ENCODE measurements around the gene ATP10B.

The ATP10B gene

GRCh38 chr5:160675988-160676387, 176.0 kb downstream of the ATP10B start:
- DNase-seq, result no peak

DNA sequence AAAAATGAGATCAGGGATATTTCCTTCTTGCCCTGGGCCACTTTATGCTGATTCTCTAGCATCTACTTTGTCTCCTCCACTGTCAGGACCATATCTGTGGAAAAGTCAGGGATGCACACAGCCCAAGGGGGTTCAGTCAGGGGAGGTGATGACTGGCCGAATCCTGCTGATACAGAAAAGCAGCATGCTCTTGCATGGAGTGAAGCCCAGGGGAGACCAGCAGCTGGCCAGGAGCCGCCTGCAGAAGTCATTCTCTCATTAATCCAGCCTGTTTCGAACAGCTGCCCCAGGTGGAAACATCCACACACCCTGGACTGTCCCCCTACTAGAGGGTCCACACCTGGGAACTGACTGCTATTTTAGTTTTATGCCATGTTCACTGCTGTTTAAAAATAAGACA, 177.1 kb downstream of the ATP10B start:
- no peak for DNase-seq

DNA sequence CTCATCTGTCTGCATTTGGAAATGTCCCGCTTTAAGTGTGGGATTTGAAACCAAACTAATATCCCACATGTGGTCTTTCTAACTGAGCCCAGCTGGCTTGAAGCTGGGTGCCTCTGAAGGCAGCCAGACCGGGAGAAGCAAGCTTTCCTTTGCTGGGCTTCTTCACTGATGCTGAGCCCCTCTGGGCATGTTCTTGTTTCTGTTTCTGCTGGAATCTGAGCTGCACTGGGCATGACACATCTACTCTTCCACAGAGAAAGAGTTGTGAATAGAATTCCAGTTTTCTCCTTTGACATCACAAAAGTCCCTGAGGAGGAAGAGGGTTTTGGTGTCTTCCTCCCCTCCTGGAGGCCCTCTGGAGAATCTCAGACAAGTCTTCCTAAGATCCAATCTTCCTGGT, 179.5 kb downstream of the ATP10B start:
- no peak for DNase-seq

DNA sequence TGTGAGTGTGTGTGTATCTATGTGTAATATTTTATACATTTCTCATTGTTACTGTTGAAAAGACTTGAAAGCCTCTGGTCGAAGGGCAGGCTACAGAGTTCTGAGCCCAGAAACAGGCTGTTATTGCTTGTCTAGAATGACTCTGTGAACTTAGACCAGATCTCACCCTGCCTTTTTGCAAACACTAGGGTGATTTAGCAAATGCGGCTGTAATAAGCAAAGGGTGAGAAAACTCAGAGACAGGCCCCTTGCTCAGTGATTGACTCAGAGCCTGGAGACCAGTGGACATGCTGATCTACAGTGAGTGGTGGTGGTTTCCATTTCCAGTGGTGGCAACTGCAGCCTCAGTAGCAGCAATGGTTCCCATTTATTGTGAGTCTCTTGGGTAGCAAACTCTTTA, 183.7 kb downstream of the ATP10B start:
- DNase-seq, result no peak

- no peak for DNase-seq
Observed at GRCh38 chr5:160667160-160667559, 184.9 kb downstream of the ATP10B start.

- DNase-seq, result no peak
Observed at GRCh38 chr5:160665460-160665859, 186.6 kb downstream of the ATP10B start.

- no peak for DNase-seq
Observed at GRCh38 chr5:160660132-160660531, 191.9 kb downstream of the ATP10B start.

DNA sequence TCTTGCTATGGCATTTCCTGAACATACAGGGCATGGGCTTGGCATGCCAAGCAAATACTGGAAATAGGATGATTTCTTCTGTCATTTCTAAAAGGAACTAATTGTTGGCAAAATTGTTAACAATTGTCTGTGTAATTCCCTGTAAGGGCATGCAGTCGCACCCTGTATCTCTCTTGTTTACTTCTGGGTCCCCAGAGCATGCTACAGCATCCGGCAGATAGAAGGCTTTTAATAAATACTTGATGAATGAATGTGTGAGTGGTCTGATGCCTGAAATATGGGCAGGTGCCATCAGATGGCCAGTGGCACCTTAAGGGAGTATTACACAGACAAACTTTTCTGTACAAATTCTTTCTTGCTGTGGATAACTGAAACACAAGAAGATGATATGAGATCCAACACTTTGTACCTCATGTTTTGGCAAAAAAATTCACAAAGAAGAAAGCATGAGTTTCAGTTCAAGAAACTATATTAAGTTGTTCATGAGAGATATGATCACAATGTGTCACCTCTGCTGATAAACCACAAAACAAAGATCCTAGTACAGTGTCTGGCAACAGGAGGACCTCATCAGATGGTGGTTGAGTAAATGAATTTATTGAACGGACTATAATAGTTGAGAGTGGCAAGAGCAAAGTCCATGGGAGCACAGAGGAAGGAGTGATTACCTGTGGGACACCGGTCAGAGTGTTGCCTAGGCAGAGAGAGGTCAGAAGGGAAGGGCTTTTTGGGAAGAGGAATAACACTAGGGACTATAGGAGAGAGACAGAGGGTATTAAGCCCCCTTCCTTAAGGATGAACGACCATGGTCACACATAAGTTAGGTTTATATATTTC, 194.2 kb downstream of the ATP10B start:
- no peak for DNase-seq

- DNase-seq, result no peak
Observed at GRCh38 chr5:160657068-160657507, 194.9 kb downstream of the ATP10B start.

DNA sequence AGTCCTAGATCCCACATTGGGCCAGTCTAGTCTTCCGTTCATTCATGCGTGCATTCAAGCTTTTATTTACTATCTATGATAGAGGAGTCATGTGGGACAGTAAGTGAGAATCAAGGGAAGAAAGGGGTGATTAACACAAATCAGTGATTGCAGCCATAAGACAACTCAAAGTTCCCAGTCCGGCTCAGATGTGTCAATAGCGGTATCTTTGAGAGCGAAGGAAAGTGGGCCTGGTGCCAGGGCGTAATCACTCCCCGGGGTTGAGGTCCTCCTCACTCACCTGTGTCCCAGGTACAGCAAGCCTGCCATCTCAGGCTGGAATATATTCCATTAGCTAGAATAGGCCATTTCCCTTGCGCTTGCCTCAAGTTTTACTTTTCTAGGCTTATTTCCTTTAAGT, 196.3 kb downstream of the ATP10B start:
- no peak for DNase-seq

DNA sequence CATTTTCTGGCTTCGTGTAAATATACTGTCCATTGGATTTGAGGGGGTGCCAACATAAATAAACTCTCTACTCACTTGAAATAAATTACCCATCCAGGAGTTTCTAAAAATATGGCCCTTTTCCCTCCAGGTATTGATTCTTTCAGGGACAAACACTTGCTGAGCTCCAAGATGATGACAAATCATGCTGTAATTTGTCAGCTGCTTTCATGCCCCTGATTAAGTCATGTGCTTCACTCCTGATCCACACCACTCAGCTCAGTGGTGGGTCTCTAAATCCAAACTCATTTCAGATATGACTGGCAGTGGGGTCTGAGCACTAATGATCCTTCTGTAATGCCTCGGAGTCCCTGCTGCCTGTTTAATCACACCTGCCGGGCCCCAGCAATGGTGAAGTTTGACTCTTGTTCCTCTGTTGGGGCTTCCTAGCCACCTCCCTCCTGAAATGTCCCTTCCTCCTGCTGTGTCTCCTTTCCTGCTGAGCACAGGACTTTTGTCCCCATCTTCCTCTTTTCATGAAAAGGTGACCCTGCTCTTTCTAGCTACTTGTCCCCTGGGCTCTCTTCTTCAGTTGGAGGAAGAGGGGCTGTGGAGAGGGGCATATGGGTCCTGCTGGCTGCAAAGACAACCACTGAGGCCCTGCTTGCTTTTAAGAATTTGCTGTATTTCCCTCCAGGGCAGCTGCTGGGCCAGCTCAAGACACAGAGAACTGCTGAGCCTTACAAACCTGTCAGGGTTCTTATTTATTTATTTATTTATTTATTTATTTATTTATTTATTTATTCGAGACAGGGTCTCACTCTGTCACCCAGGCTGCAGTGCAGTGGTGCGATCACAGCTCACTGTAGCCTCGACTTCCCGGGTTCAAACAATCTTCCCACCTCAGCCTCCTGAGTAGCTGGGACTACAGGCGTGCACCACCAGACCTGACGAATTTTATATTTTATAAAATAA, 200.0 kb downstream of the ATP10B start:
- no peak for DNase-seq

- DNase-seq, result no peak
Observed at GRCh38 chr5:160649304-160649703, 202.7 kb downstream of the ATP10B start.

- DNase-seq, result no peak
Observed at GRCh38 chr5:160646033-160646432, 206.0 kb downstream of the ATP10B start.

DNA sequence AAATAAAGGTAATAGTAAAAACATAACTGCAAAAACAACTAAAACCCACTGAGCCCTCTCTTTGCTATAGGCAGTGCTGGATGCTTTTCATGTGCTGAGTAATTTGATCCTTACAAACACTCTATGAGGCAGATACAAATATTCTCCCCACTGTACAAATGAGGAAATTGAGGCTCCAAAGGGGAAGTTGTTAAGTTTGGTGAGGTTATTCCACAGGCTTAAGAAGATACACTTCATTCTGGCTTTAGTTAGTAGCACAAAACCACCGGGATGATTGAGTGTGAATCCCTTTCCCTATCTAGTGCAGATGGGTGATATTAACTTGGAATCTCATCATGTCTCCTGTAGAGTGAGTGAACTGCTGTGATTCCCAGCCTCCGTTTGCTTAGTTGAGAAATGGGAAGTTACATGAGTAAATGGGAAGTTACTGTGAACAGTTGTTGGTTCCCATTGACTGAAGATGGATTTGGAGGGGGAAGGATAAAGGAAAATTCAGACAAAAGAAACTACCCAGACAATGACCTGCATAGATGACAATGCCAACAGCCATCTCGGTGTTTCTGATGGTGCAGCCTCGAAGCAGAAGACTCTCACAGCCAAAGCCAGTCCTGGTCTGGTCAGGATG, 208.3 kb downstream of the ATP10B start:
- DNase-seq, result no peak

- no peak for DNase-seq
Observed at GRCh38 chr5:160641405-160641804, 210.6 kb downstream of the ATP10B start.

DNA sequence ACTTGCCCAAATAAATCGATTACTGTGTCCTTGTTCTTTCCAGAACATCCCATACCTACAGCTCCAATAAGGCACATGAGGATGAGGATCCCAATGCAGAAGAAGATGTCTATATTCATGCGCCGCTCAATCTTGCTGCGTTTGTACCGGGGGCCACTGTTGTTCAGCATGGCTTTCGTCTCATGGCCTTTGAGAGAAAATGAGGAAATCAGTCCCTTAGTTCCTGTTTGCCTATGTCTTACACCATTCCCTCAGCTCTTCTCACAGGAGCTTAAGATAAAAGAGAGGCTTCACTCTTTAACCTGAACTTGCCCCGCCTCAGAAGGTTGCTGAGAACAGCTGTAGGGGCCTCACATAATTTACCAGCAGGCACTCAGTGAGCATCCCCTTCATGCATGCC, 211.6 kb downstream of the ATP10B start:
- DNase-seq, result no peak

DNA sequence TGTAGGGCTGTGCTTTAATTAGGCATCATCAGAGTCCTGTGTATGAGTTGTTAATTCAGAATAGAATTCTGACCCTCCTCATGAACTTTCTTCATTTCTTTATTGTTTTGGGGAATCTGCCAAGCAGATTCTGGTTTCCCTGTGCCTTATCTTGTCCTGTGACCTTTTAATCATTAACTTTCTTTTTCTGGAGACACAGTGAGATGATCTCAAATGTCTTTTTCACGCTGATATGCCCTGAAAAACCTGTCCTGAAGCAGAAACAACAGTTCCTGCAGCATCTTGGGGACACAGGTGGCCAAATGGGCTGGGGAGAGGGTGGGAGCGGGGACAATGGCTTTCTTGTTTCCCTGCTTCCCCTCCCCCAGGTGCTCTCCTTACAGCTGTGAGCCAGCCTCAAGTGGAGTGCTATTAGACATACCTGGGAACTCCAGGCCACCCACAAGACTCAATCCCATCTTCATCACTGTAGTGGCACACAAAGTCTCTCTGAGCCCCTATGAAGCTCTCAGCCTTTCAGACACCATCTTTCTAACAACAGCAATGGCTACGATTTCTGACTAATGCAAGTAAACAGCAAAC, 213.8 kb downstream of the ATP10B start:
- DNase-seq, result no peak

DNA sequence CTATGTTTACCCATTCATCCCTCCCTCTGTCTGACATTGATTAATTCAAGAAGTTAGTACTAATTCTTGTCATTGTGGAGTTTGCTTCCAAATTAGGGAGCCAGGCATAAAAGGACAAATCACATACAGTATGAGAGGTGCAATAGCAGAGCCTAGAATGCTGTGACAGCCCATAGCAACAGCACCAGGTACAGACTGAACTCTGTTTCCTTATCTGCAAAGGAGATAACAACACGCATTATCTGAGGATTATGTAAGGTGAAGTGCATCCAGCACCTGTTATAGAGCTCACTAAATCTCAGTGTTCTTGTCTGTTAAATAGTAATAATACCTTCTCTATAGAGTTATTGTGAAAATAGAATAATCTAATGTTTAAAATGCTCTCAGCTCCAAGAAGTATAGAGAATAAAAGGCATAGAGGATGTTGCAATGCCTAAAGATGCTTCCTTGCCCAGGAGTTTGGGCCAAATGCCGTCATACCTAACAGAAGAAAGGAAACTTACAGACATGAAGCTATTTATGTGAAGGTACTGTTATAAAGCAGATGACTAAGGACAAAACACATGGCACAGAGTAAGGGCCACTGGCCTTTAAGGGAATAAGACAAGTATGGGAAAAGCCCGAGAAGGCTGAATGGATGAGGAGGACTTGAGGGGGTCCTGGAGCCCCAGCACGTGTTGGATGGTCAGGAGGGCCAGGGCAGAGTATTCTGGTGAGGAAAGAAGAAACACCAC, 214.5 kb downstream of the ATP10B start:
- DNase-seq, result no peak

- DNase-seq, result no peak
Observed at GRCh38 chr5:160635663-160636062, 216.3 kb downstream of the ATP10B start.

DNA sequence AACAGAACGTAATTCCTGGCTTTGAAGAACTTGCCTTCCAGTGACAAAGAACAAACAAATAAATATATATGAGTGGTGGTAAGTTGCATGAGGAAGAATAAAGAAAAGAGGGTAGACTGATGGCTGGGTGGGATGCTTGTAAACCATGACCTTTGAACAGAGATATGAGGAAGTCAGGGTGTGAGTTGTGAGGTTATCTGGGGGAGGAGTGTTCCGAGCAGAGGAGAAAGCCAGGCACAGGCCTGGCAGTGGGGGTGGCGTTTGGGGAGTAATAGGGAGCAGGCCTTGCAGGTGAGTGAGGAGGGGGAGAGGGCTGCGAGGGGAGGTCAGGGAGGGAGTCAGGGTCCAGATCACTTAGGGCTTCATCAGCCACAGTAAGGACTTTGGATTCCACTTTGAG, 217.0 kb downstream of the ATP10B start:
- no peak for DNase-seq

DNA sequence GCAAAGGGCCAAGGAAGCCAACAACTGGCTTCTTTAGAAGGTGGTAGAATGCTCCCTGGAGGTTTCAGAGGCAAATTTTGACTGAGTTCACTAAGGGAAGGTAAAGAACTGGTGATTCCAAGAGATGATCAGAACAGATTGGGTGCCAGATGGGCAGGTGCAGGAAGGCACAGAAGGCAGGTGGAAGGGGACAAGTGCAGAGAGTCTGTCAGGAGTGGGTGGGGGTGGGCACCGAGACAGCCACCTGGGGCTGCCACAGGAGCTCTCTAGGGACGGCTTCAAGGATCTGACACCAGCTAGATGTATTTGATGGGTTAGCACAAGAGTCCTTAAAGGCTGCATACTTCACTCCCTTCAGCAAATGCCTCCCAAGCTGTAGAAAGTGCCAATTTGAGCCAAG, 223.0 kb downstream of the ATP10B start:
- peak; percentile 12 for DNase-seq

DNA sequence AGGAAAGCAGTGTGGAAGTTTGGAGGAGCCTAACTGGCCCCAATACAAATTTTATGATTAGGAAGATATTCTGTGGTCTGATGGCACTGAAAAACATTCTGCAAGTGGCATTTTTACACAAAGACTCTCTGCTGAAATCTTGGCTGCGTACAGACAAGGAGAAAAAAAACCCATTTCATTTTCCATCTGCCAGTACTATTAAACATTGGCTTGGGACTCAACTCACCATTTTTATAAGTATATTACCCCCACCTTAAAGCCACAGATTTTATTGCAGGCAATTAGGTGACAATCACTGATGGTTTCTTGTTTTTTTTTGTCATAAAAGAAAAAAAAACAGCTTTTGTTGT, 223.4 kb downstream of the ATP10B start:
- no peak for DNase-seq
